HG02973 (cell line): Measurements from ENCODE around the gene MSRB1.

Source experiments
- ATAC-seq: cut with Tn5 transposase; IDR thresholded peaks from one replicate; pipeline ENCODE4 v1.9.1; 2021; ENCODE audit warnings: moderate library complexity; ENCODE audit not compliant: unreplicated experiment

The MSRB1 gene, protein sequence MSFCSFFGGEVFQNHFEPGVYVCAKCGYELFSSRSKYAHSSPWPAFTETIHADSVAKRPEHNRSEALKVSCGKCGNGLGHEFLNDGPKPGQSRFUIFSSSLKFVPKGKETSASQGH

DNA sequence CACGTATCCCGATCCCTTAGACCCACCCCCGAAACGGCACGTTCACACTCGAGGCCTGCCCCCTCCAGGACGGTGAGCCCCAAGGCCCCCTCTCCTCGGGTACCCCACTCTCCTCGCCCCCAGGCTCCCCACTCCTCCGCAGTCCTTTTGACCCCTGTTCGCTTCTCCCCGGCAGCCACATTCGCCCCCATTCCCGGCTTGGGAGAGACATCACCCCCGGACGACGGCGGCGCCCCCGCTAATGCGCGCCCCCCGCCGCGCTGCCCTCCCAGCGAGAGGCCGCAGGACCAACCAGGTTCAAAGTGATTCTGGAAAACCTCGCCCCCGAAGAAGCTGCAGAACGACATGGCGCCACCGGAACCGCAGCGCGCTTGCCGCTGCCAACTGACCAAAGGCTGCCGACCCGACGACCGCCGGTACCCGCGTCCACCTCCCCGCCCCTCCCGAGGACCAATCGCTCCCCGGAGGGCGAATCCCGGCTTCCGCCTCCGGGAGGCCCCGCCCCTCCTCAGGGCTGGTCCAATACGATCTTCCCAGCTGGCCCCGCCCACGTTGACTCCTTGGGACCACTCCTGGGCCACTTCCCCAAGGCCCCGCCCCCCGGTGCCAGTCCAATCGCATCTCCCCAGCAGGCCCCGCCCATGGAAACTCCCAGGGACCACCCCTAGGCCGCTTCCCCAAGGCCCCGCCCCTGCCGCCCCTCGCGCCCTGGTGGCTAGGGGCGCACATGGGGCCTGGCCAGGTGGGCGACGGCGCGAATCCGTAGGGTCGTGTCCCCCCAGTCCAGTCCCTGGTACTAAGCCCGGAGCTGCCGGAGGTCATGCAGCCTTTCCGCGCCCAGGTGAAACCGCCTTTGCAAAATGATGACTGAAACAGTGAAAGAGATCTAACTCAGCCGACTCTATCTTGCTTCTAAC lies at the start of gene MSRB1:
MSRB1 (minus strand) TSS at position 390 of the 917 bp plus-strand sequence; CDS start at position 347, 43 bp downstream.
- peak; percentile 83 for ATAC-seq

DNA sequence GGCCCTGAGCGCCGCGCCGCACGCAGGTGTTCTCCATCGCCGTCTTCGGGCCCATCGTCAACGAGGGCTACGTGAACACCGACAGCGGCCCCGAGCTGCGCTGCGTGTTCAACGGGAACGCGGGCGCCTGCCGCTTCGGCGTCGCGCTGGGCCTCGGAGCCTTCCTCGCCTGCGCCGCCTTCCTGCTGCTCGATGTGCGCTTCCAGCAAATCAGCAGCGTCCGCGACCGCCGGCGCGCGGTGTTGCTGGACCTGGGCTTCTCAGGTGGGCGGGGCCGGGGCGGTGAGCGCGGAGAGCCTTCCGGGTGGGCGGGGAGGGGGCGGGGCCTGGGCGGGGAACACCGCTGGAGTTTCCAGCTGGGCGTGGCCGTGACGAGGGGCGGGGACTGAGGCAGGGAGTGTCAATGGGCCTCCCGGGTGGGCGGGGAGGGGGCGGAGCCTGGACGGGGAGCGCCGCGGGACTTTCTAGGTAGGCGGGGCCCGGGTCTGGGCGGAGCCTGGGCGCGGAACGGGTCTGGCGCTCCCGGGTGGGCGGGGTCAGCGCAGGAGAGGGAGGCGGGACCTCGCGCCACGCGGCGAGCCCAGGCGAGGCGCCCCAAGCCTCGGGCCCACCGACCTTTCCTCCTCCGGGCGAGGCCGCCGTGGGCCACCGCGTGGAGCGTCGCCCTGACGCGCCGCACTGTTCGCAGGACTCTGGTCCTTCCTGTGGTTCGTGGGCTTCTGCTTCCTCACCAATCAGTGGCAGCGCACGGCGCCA lies 49.1 kb upstream of the MSRB1 start:
- ATAC-seq: peak; percentile 39

DNA sequence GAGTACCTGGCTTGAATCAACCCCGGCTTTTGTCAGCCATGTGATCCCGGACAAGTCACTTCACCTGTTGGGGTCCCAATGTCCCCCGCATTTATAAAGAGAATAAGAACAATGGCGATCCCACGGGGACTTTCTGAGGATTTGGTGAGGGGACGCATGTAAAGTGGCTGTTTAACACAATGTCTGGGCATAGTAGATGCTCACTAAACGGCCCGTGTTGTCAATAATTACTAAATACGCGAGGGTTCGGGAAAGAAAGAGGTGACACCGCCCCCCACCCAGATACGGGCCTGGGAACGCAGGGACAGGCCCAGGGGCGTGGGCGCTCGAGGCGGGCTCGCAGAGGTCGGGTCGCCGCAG lies 48.6 kb upstream of the MSRB1 start:
- no peak for ATAC-seq

DNA sequence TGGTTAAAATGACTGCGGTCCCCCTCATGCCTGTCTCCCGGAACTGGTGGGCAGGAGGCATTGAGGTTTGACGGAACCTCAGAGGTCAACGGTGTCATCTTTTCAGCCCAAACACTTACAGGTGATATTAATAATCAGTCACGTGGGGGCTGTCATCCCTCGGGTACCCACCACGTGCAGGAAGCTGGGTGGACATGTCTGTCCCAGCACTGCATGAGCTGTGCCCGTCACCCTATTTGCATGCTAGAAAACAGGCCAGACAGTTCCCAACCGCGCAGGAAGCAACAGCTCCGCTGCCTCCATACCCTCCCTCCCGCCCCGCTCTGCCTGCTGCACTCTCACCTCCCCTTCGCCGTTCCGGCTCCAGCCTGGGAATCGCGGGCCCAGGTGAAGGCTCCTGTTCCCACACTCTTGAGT lies 48.1 kb upstream of the MSRB1 start:
- no peak for ATAC-seq

DNA sequence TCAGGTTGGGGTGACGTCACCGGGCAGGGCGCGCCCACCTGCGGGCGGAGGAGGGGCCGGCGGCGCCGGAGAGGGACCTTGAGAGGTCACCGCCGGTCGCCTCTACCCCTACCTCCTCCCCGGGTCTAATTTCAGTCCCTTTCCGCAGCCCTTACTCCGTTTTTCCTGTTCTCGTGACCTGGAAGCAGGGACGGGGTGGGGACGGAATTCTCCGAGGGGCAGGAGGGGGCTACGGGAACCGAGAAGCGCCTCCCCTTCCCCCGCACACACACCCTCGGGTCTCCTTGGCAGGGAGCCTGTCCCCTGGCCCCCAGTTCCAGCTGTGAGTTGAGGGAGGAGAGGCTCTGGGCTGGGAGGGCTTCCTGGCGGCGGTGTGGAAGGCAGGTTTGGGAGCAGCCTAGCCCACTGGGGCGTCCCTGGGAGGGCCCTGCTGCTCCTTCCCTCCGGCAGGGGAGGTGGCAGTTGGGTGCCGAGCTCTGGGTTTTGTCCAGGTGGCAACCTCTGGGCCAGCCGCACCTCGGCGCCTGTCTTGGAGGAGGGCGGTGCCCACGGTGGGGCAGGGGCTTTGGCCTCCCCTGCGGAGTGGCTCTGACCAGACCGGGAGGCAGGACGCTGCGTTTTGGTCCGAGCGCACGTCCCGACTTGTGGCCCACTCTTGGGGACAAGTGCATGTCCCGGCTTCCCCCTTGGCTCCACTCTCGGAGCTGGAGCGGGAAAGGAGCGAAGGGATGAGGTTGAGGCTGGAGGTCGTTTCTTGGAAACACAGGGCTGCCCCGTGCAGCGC lies 47.5 kb upstream of the MSRB1 start:
- no peak for ATAC-seq

DNA sequence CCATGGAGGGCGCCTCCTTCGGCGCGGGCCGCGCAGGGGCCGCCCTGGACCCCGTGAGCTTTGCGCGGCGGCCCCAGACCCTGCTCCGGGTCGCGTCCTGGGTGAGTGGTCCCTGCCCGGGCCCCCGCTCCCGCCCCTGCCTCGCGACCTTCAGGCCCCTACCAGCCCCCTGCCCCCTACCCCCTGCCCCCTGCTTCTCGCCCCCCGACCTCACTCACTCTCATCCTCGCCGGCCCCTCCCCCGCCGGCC lies 47.0 kb upstream of the MSRB1 start:
- ATAC-seq: no peak

DNA sequence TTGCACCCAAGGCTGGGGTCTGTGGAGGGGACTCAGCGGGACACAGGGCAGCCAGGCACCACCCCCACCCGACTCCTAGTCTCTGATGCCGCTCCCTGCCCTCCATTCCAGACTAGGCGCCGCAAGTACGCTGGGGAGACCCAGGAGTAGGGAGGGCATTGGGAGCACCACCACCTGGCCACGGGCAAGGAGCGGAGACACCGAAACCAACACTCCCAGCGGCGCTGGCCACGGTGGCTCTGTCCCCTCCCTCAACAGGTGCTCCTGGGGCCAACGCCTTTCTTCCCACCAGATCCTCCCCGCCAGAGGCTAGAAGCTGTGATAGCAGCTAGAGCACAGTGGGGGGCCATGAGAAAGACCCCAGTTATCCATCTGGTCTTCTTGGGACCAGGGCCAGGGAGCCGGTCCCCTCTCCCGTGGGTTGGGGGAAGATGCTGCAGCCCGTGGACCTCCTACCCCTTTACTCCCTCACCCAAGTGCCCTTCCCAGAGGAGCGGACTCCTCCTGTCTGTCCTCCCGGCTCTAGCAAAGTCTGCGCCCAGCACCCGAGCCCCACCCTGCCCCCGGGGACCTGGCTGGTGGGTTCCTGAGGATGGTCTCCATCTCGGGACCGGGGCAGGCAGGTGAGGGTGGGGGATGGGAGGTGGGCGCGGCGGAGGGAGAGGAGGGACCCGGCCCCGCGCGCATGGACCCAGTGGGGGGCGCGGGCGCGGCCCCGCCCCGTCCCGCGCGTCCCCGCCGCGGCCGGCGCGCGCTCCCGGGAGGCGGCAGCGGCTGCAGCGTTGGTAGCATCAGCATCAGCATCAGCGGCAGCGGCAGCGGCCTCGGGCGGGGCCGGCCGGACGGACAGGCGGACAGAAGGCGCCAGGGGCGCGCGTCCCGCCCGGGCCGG lies 46.5 kb upstream of the MSRB1 start, which contains the start of gene SYNGR3:
SYNGR3 (plus strand) TSS at position 762 of the 892 bp plus-strand sequence. CDS start 133 bp downstream, outside the sequence.
- no peak for ATAC-seq

DNA sequence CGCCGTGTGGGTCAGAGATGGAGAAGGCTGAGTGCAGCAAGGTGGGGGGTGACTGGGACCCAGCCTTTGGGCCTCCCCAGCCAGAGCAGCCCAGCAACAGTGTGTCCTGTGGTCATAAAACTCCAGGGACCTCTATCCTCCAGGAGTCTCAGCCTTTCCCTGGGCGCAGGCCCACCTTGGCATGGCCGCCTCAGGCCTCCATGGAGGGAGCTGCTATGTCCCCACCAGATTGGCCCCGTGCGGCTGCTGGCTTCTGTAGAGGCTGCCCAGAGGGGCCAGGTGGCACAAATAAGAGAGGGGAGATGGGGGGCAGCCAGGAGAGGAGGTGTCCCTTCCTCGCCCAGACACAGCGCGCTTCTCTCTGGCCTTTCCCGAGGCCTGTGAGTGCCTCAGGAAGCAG lies 44.2 kb upstream of the MSRB1 start:
- ATAC-seq: no peak

DNA sequence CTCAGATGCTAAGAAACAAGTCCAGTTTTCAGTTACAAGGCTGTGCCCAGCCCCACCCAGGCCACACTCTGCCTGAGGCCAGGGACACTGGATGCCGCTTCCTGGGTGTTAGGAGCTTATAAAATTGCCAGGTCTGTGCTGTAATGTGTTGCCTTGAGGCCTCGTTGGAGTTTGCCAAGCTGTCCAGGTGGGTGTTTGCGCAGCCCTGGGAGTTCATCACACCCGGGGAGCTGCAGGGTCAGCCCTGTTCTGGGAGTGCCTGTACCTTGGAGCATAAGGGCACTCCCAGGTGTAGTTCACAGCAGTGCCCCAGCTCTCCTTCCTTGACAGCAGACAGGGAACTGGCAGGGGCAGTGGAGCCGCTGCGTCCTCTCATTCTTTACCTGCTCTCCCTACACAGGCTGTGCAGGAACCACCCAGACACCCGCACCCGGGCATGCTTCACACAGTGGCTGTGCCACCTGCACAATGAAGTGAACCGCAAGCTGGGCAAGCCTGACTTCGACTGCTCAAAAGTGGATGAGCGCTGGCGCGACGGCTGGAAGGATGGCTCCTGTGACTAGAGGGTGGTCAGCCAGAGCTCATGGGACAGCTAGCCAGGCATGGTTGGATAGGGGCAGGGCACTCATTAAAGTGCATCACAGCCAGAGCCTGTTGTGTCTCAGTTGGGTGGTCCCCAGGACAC lies 42.6 kb upstream of the MSRB1 start:
- ATAC-seq: no peak

DNA sequence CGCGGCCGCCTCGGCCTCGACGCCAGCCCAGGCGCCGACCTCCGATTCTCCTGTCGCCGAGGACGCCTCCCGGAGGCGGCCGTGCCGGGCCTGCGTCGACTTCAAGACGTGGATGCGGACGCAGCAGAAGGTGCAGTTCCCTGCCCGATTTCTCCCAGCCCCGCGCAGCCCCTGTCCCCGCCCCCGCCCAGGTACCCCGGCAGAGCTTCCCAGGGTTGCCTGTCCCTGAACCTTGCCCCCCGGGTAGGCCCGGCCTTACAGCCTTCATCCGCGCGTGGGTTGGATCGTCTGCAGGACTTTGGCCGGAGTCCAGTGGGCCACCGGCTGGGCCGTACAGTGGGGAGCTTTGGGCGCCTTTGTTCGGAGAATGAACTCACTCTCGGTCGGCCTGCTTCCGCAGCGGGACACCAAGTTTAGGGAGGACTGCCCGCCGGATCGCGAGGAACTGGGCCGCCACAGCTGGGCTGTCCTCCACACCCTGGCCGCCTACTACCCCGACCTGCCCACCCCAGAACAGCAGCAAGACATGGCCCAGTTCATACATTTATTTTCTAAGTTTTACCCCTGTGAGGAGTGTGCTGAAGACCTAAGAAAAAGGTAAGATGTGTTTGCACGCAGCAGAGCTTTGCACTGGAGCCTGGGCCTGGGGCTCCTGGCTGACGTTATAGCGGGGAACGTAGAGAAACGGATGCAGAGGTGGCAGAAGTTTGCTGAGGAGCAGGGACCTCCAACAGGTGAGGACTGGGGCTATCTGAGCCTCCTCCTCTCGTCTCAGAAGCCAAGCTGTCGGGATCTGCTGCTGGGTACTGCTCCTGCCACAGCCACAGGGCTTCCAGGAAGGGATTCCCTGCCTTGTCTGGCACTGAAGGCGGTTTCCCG lies 41.6 kb upstream of the MSRB1 start:
- ATAC-seq: peak; percentile 4

DNA sequence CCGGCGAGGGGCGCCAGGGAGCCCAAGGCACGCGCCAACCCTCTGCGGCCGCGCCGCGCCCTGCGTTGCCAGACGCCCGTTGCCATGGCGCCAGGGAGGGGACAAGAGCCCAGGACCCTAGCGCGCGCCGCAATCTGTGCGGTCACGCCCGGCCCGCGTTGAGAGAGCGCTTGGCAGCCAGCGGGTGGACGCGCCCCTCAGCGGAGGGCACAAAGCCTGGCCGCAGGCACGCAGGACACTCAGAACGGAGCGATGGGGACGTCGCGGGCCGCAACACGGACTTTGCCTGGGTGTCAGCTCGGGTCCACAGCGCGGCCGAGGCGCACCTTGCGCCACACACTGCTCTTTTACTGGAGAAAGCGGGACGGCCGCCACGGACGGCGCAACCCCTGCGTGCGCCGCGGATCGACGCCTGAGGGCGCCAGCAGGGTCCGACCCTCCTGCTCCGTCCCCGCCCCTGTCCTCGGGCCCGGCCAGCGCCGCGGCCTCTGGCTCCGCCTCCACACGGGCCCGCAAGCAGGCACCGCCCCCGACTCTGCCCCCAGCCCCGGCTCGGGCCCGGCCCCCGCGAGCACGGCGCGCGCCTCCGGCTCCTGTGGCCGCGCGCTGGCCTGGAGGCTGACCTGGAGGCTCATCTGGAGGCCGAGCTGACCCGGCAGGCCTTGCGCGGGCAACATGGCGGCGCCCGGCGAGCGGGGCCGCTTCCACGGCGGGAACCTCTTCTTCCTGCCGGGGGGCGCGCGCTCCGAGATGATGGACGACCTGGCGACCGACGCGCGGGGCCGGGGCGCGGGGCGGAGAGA lies 40.7 kb upstream of the MSRB1 start, which contains the start of gene GFER:
GFER (plus strand) TSS at position 650 of the 803 bp plus-strand sequence; CDS start at position 676, 26 bp downstream.
- peak; percentile 54 for ATAC-seq

DNA sequence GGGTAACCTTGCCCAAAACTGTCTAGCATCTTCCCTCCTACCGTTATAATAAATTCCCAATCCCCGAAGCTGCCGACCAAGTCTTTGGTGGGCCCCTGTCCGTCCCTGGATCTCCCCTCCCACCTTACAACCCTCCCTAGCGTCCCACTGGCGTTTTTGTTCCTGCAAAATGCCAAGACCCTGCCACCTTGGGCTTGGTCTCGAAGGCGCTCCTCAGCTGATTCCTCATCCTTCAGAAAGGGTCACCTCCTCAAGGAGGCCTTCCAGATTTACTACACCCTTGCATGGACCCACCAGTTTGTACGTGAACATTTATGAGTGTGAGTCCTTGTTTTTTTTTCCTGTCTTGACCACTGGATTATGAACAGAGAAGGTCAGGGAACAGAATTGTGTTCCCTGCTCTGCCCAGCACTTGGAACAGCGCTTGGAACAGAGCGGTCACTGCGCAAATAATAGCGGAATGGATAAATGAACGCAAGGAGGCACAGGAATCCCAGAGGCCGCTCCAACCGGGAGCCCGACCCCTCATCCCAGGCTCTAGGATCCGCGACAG lies 40.1 kb upstream of the MSRB1 start:
- ATAC-seq: no peak

DNA sequence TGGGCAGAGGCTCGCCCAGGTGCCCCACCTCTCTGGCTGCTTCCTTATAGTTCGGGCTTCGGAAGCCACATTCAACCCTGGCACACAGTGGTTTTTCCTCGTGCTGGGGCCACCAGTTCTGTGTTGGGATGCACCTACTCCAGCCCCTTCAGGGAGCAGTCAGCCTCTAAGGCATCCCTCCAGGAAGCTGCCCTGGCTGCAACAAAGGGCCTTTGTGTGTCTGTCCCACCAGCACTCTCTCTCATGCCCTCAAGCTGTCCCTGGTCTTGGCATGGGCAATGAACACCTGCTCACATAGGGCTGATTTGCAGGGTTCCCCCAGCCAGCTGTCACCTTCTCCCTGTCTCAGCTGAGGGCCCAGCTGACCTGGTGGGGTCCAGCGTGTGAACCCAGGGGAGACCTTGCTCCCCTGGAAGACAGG lies 39.0 kb upstream of the MSRB1 start:
- ATAC-seq: no peak

DNA sequence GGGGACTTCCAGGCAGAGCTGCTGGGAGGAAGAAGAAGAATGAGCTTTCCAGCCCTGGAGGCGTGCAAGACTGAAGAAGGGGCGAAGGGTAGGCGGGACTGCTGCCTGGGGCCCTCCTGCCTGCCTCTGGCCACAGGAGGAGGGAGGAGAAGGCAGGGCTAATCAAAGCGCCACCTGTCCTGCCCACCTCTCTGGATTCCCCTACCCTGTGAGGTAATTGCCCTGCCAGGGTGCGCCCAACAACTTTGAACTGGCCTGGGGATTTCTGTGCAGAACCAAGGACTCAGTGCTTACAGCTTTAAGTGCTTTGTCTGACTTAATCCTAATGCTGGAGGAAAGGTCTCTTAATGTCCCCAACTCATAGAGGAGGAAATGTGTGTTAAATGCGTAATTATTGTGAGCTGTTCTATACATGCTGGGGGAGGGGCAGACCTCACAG lies 38.4 kb upstream of the MSRB1 start, which contains the start of gene NOXO1:
NOXO1 (minus strand) TSS at position 72 of the 439 bp plus-strand sequence. CDS start 290 bp downstream, outside the sequence.
- no peak for ATAC-seq

DNA sequence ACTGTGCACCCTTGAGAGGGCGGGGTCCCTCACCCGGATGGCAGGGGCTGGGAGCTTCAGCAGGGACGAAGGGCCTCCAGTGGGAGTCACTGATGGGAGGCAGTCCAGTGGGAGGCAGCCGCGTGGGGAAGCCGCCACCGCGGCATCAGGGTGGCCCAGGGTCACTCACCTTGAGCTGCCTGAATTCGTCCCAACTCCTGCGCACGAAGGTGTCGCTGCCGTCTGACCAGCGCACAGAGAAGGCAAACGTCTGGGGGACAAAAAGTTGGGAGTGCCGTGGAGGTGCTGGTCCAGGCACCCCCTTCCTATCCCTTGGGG lies 37.7 kb upstream of the MSRB1 start:
- no peak for ATAC-seq

DNA sequence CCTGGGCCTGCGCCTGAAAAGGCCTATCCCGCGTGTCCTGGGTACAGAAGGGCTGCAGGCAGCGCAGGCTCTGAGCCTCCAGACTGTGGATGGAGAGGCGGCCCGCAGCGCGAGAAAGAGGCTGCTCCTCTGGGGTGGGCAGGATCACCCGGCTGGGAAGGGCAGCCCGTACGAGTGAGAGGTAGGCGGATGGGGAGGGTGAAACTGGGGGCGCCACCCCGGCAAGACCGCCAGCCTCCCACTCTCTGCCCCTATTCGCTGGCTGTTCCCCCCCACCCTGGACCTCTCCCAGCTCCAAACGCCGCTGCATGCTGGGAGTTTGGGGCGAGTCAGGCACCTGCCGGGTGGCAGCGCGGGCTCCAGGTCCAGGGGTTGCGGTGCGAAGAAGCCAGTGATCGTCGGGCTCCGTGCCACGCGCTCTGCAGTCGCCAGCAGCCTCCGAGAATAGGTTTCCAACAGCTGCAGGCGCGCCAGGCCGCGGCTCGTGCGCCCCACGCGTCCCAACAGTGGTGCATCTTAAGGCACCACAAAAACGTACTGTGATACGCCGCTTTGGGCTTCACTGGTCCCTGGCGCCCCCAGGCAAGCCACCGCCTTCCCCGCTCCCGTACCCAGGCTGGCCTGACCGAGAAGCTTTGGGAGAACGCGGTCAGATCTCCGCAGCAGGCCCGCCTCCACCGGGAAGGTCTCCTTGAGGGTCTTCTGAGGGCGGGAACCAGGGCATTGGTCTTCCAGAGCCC lies 37.2 kb upstream of the MSRB1 start:
- ATAC-seq: no peak
